GM12891 (cell line): Measurements from ENCODE around the gene ACAD10.

ENCODE experiments used
- PAX5 ChIP-seq: IDR thresholded peaks from 2 replicates; pipeline ENCODE4 v1.6.1; 2011; ENCODE audit warnings: low read length, moderate library complexity, mild to moderate bottlenecking; ENCODE audit not compliant: insufficient read depth, severe bottlenecking
- POLR2A ChIP-seq: IDR thresholded peaks from 2 replicates; pipeline ENCODE4 v1.6.1; 2011; ENCODE audit warnings: low read depth, low read length, control low read depth
- POLR2AphosphoS5 ChIP-seq: IDR thresholded peaks from 2 replicates; pipeline ENCODE4 v1.6.1; 2011; ENCODE audit warnings: low read depth, low read length, control low read depth
- SPI1 ChIP-seq: IDR thresholded peaks from 2 replicates; pipeline ENCODE4 v1.6.1; 2011; ENCODE audit warnings: low read depth, low read length, control low read depth
- TAF1 ChIP-seq: IDR thresholded peaks from 2 replicates; pipeline ENCODE4 v1.6.1; 2011; ENCODE audit warnings: low read depth, low read length, control low read depth

- TF ChIP-seq SPI1 (no peak), TAF1 (no peak), POLR2A (no peak), POLR2AphosphoS5 (no peak), PAX5 (no peak)
Observed at GRCh38 chr12:111756681-111757080, 70.8 kb downstream of the ACAD10 start.
